H9 (cell line): ENCODE data around the gene JAGN1. TPM values are rescaled to one million over a fixed set of nuclear protein-coding genes. Genes with fewer than 3 reads are reported as not detected.

Source experiments
- DNase-seq: peaks from one replicate; pipeline ENCODE4 v3.0.0-alpha.2; 2017
- H2AFZ ChIP-seq: one replicate; pipeline ENCODE4 v1.6.1; 2013; ENCODE audit warnings: mild to moderate bottlenecking, low read length, control low read depth, moderate library complexity
- H2AK5ac ChIP-seq: 2 replicates; pipeline ENCODE4 v1.6.1; 2013; ENCODE audit warnings: low read length, control low read depth, mixed read lengths; ENCODE audit not compliant: insufficient read length
- H2BK120ac ChIP-seq: one replicate; pipeline ENCODE4 v1.6.1; 2013; ENCODE audit warnings: low read depth, mild to moderate bottlenecking, low read length, control low read depth, inconsistent platforms; ENCODE audit not compliant: poor library complexity, severe bottlenecking
- H2BK12ac ChIP-seq: 2 replicates; pipeline ENCODE4 v1.6.1; 2013; ENCODE audit warnings: low read length, control low read depth, mixed read lengths, low read depth; ENCODE audit not compliant: insufficient read length
- H2BK15ac ChIP-seq: 2 replicates; pipeline ENCODE4 v1.6.1; 2013; ENCODE audit warnings: low read depth, low read length, control low read depth
- H2BK20ac ChIP-seq: one replicate; pipeline ENCODE4 v1.6.1; 2013; ENCODE audit warnings: low read depth, mild to moderate bottlenecking, low read length, control low read depth, inconsistent platforms; ENCODE audit not compliant: poor library complexity, severe bottlenecking
- H2BK5ac ChIP-seq: 2 replicates; pipeline ENCODE4 v1.6.1; 2013; ENCODE audit warnings: low read length, control low read depth, mixed read lengths; ENCODE audit not compliant: insufficient read length
- H3K14ac ChIP-seq: 2 replicates; pipeline ENCODE4 v1.6.1; 2013; ENCODE audit warnings: low read length, control low read depth; ENCODE audit not compliant: insufficient read depth
- H3K18ac ChIP-seq: 2 replicates; pipeline ENCODE4 v1.6.1; 2013; ENCODE audit warnings: low read depth, mild to moderate bottlenecking, mixed read lengths, low read length, control low read depth; ENCODE audit not compliant: insufficient read length
- H3K23ac ChIP-seq: 2 replicates; pipeline ENCODE4 v1.6.1; 2013; ENCODE audit warnings: low read length, control low read depth, mixed read lengths, low read depth; ENCODE audit not compliant: insufficient read length
- H3K23me2 ChIP-seq: 2 replicates; pipeline ENCODE4 v1.6.1; 2013; ENCODE audit warnings: low read depth, mild to moderate bottlenecking, mixed read lengths, low read length, control low read depth; ENCODE audit not compliant: insufficient read length, poor library complexity, severe bottlenecking
- H3K27ac ChIP-seq: 2 replicates; pipeline ENCODE4 v1.5.1; 2013; ENCODE audit warnings: low read length, control low read depth, mixed read lengths, low read depth; ENCODE audit not compliant: insufficient read length
- H3K27me3 ChIP-seq: 2 replicates; pipeline ENCODE4 v1.6.1; 2013; ENCODE audit warnings: low read length, control low read depth, inconsistent platforms; ENCODE audit not compliant: insufficient read depth
- H3K4ac ChIP-seq: 2 replicates; pipeline ENCODE4 v1.6.1; 2013; ENCODE audit warnings: low read depth, mild to moderate bottlenecking, control low read depth, inconsistent platforms, low read length, moderate library complexity
- H3K4me1 ChIP-seq: 2 replicates; pipeline ENCODE4 v1.6.1; 2013; ENCODE audit warnings: low read length, control low read depth, inconsistent platforms; ENCODE audit not compliant: insufficient read depth
- H3K4me2 ChIP-seq: 2 replicates; pipeline ENCODE4 v1.6.1; 2013; ENCODE audit warnings: low read length, control low read depth, mixed read lengths; ENCODE audit not compliant: insufficient read length, insufficient read depth
- H3K56ac ChIP-seq: 2 replicates; pipeline ENCODE4 v1.6.1; 2013; ENCODE audit warnings: low read depth, mild to moderate bottlenecking, mixed read lengths, low read length, control low read depth; ENCODE audit not compliant: insufficient read length
- H3K79me1 ChIP-seq: 2 replicates; pipeline ENCODE4 v1.6.1; 2013; ENCODE audit warnings: low read depth, mild to moderate bottlenecking, moderate library complexity, low read length, control low read depth, inconsistent platforms; ENCODE audit not compliant: insufficient read depth, poor library complexity, severe bottlenecking
- H3K79me2 ChIP-seq: 2 replicates; pipeline ENCODE4 v1.6.1; 2013; ENCODE audit warnings: low read length, control low read depth, inconsistent platforms; ENCODE audit not compliant: insufficient read depth
- H3K9ac ChIP-seq: 2 replicates; pipeline ENCODE4 v1.6.1; 2013; ENCODE audit warnings: low read length, control low read depth, mixed read lengths; ENCODE audit not compliant: insufficient read length; ENCODE audit errors: extremely low read depth
- H3K9me3 ChIP-seq: one replicate; pipeline ENCODE4 v1.6.1; 2013; ENCODE audit warnings: low read depth, low read length, inconsistent platforms; ENCODE audit not compliant: control insufficient read depth
- H3T11ph ChIP-seq: one replicate; pipeline ENCODE4 v1.6.1; 2013; ENCODE audit warnings: mild to moderate bottlenecking, low read length, control low read depth, inconsistent platforms
- H4K20me1 ChIP-seq: one replicate; pipeline ENCODE4 v1.6.1; 2013; ENCODE audit not compliant: control insufficient read depth, insufficient read length, insufficient read depth
- H4K5ac ChIP-seq: 2 replicates; pipeline ENCODE4 v1.6.1; 2013; ENCODE audit warnings: low read depth, mild to moderate bottlenecking, mixed read lengths, low read length, control low read depth; ENCODE audit not compliant: insufficient read length
- H4K8ac ChIP-seq: replicated peaks from 2 replicates; pipeline ENCODE4 v1.6.1; 2013; ENCODE audit warnings: low read length, control low read depth, mixed read lengths, low read depth; ENCODE audit not compliant: insufficient read length
- H4K91ac ChIP-seq: 2 replicates; pipeline ENCODE4 v1.6.1; 2013; ENCODE audit warnings: low read depth, mild to moderate bottlenecking, moderate library complexity, mixed read lengths, low read length, control low read depth; ENCODE audit not compliant: insufficient read length
- H3K27ac Mint-ChIP-seq, 3 experiments: 2 replicates in 2 of 3; 3 replicates in 1 of 3; pipeline ENCODE4 v1.8.0; 2020 to 2021; ENCODE audit warnings: mixed read lengths in 3 of 3, mild to moderate bottlenecking in 1 of 3, moderate library complexity in 1 of 3
- H3K27me3 Mint-ChIP-seq: 2 replicates; pipeline ENCODE4 v1.8.0; 2021; ENCODE audit warnings: low read depth, mild to moderate bottlenecking, moderate library complexity, mixed read lengths
- H3K36me3 Mint-ChIP-seq, 3 experiments: 2 replicates in 2 of 3; 3 replicates in 1 of 3; pipeline ENCODE4 v1.8.0; 2020 to 2021; ENCODE audit warnings: low read depth in 3 of 3, mixed read lengths in 3 of 3; ENCODE audit not compliant: insufficient read depth in 1 of 3
- H3K4me1 Mint-ChIP-seq, 2 experiments: 2 replicates each; pipeline ENCODE4 v1.8.0; 2020; ENCODE audit warnings: mixed read lengths in 2 of 2
- H3K4me3 Mint-ChIP-seq, 2 experiments: 2 replicates in 1 of 2; 3 replicates in 1 of 2; pipeline ENCODE4 v1.8.0; 2020 to 2021; ENCODE audit warnings: mild to moderate bottlenecking in 2 of 2, mixed read lengths in 2 of 2, moderate library complexity in 1 of 2
- H3K9me3 Mint-ChIP-seq, 2 experiments: 2 replicates in 1 of 2; 3 replicates in 1 of 2; pipeline ENCODE4 v1.8.0; 2020; ENCODE audit warnings: mild to moderate bottlenecking in 2 of 2, mixed read lengths in 2 of 2, moderate library complexity in 1 of 2
- WGBS: extraction: QIAGEN DNeasy Blood & Tissue Kit; methylation state at CpG from one replicate; pipeline ENCODE4 v1.1.7; 2013; ENCODE audit warnings: missing lambda C conversion rate, low lambda C conversion rate, mixed read lengths; ENCODE audit not compliant: insufficient read length; ENCODE audit errors: extremely low coverage; 5-methylcytosine and 5-hydroxymethylcytosine counted together
- total RNA-seq: library from RNA; stranded (reverse); gene quantifications from 2 replicates; pipeline ENCODE4 v1.2.1, GENCODE V29; 2021
- TF ChIP-seq, protein P1 (sequence below): fragments of 200-600 bp; sonication (generic); conservative IDR thresholded peaks from 3 replicates; pipeline ENCODE4 v1.8.0; 2021; ENCODE audit warnings: antibody characterized with exemption, mild to moderate bottlenecking

The JAGN1 gene
- total RNA-seq, 1 experiment from 2014 or later, result 33.5 TPM

DNA sequence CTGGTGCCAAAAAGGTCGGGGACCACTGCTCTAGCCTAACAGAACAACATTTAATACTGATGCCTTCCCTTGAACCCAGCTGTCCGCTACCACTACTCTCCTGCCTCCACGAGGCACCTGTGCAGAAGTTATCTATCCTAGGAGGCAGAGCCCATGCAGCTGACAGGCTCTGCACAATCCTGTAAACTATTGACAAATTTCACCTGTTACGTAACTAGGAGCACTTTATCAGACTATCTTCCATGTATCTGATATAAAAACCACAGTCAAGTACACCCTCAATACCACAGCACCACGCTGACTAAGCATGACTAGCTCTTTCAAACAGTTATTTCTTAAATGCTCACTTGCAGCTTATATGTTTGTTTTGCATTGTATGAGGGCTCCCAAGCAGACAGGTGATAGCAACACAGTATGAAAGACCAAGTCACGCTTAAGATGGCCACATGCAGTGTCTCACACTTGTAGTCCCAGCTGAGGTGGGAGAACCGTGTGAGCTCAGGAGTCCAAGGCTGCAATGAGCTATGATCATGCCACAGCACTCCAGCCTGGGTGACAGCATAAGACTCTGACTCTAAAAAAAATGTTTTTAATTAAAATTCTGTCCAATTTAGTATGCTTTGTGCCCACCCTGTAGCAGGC, 22.0 kb downstream of the JAGN1 start:
- H3K27ac Mint-ChIP-seq, result peak overlapping the region in 1 of 3 experiments; percentile 1; a peak in 1 of 7 replicates
- no peak overlapping the region for H3K23ac ChIP-seq
- no peaks in the 10 kb centered on the region for H3K79me2 ChIP-seq
- no peak overlapping the region for H4K8ac ChIP-seq
- H3K4me3 Mint-ChIP-seq, result no peak overlapping the region
- no peak overlapping the region for H3K9ac ChIP-seq
- no peak overlapping the region for H2AFZ ChIP-seq
- no CpG with 5 or more reads among the region's 7 CpGs for WGBS
- H2BK15ac ChIP-seq, result no peak overlapping the region
- peaks cover 15% of the 10 kb centered on the region for H3K23me2 ChIP-seq
- H3K14ac ChIP-seq, result no peak overlapping the region
- H3K4me2 ChIP-seq, result no peak overlapping the region
- no peaks in the 10 kb centered on the region; a peak in 2 of 5 replicates for H3K9me3 Mint-ChIP-seq
- no peak overlapping the region for H4K91ac ChIP-seq
- H3K18ac ChIP-seq, result no peak overlapping the region
- no peak overlapping the region for H2AK5ac ChIP-seq
- no peak overlapping the region for H2BK20ac ChIP-seq
- no peak overlapping the region for H2BK120ac ChIP-seq
- H2BK5ac ChIP-seq, result no peak overlapping the region
- H3K9me3 ChIP-seq, result no peaks in the 10 kb centered on the region
- TF ChIP-seq, protein P1, sequence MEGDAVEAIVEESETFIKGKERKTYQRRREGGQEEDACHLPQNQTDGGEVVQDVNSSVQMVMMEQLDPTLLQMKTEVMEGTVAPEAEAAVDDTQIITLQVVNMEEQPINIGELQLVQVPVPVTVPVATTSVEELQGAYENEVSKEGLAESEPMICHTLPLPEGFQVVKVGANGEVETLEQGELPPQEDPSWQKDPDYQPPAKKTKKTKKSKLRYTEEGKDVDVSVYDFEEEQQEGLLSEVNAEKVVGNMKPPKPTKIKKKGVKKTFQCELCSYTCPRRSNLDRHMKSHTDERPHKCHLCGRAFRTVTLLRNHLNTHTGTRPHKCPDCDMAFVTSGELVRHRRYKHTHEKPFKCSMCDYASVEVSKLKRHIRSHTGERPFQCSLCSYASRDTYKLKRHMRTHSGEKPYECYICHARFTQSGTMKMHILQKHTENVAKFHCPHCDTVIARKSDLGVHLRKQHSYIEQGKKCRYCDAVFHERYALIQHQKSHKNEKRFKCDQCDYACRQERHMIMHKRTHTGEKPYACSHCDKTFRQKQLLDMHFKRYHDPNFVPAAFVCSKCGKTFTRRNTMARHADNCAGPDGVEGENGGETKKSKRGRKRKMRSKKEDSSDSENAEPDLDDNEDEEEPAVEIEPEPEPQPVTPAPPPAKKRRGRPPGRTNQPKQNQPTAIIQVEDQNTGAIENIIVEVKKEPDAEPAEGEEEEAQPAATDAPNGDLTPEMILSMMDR, result no peak
- no peak overlapping the region for H3K56ac ChIP-seq
- no peak overlapping the region for H3K27ac ChIP-seq
- no peaks in the 10 kb centered on the region for H4K20me1 ChIP-seq
- H2BK12ac ChIP-seq, result no peak overlapping the region
- H3K36me3 Mint-ChIP-seq, result peaks cover 0 to 5% (median 0%) of the 10 kb centered on the region in 3 experiments; a peak in 1 of 7 replicates
- H3K79me1 ChIP-seq, result no peaks in the 10 kb centered on the region
- no peak for DNase-seq
- peaks cover 4% of the 10 kb centered on the region; the same call in 1 of the 2 replicates for H3K4me1 ChIP-seq
- peaks cover 15 to 23% of the 10 kb centered on the region in 2 experiments for H3K4me1 Mint-ChIP-seq
- H4K5ac ChIP-seq, result no peak overlapping the region
- no peak overlapping the region for H3K4ac ChIP-seq
- peaks cover 17% of the 10 kb centered on the region for H3K27me3 Mint-ChIP-seq
- H3T11ph ChIP-seq, result no peak overlapping the region
- no peaks in the 10 kb centered on the region; the same call in 1 of the 2 replicates for H3K27me3 ChIP-seq
